ENCODE results near the gene LMBR1L.

DNA sequence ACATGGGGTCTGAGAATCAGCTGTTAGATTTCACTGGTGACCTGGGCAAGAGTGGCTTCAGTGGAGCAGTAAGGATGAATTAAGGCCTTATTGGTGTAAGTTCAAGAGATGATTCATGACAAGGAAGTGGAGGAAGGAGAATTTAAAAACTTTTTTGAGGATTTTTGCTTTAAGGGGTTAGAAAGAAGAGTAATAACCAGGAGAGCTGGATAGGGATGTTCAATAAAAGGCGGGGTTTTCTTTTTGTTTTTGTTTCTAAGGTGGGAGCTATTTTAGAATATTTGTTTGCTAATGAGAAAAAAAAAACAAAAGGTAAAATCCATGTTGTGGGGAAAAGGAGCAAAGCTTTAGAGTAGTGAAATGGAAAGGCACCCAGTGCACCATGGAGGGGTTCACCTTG, 35.8 kb upstream of the LMBR1L start:
- no peak for TF ChIP-seq POLR2AphosphoS5 (IDR thresholded peaks at IDR 0.05; ENCODE audit: low read depth, low read length)
- TF ChIP-seq SIN3A (IDR thresholded peaks at IDR 0.05; ENCODE audit: borderline replicate concordance, insufficient read depth, low read length) = no peak
- no peak for TF ChIP-seq TAF1 (IDR thresholded peaks at IDR 0.05; ENCODE audit: borderline replicate concordance, insufficient read depth, low read length)
- TF ChIP-seq, protein P1, sequence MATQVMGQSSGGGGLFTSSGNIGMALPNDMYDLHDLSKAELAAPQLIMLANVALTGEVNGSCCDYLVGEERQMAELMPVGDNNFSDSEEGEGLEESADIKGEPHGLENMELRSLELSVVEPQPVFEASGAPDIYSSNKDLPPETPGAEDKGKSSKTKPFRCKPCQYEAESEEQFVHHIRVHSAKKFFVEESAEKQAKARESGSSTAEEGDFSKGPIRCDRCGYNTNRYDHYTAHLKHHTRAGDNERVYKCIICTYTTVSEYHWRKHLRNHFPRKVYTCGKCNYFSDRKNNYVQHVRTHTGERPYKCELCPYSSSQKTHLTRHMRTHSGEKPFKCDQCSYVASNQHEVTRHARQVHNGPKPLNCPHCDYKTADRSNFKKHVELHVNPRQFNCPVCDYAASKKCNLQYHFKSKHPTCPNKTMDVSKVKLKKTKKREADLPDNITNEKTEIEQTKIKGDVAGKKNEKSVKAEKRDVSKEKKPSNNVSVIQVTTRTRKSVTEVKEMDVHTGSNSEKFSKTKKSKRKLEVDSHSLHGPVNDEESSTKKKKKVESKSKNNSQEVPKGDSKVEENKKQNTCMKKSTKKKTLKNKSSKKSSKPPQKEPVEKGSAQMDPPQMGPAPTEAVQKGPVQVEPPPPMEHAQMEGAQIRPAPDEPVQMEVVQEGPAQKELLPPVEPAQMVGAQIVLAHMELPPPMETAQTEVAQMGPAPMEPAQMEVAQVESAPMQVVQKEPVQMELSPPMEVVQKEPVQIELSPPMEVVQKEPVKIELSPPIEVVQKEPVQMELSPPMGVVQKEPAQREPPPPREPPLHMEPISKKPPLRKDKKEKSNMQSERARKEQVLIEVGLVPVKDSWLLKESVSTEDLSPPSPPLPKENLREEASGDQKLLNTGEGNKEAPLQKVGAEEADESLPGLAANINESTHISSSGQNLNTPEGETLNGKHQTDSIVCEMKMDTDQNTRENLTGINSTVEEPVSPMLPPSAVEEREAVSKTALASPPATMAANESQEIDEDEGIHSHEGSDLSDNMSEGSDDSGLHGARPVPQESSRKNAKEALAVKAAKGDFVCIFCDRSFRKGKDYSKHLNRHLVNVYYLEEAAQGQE (IDR thresholded peaks at IDR 0.05; ENCODE audit: insufficient read depth in 1 of 2, low read depth in 2 of 2, low read length in 2 of 2) = no peak
- no peak for TF ChIP-seq FOXP2 (optimal IDR thresholded peaks at IDR 0.05; ENCODE audit: borderline replicate concordance, extremely low read depth, extremely low read length, insufficient read depth)

Measured in PFSK-1 (cell line).